PFSK-1 (cell line): Measurements from ENCODE around the gene DMBX1.

ENCODE experiments used
- FOXP2 ChIP-seq: optimal IDR thresholded peaks from 2 replicates; pipeline ENCODE3; 2011; ENCODE audit warnings: borderline replicate concordance, control low read depth, inconsistent platforms; ENCODE audit not compliant: insufficient read depth; ENCODE audit errors: extremely low read length, extremely low read depth
- POLR2AphosphoS5 ChIP-seq: IDR thresholded peaks from 2 replicates; pipeline ENCODE4 v1.6.1; 2012; ENCODE audit warnings: low read depth, mild to moderate bottlenecking, control low read depth, low read length, moderate library complexity
- SIN3A ChIP-seq: IDR thresholded peaks from 2 replicates; pipeline ENCODE4 v1.6.1; 2012; ENCODE audit warnings: mild to moderate bottlenecking, low read length, moderate library complexity, borderline replicate concordance; ENCODE audit not compliant: insufficient read depth
- TAF1 ChIP-seq: IDR thresholded peaks from 2 replicates; pipeline ENCODE4 v1.6.1; 2012; ENCODE audit warnings: low read length, control low read depth, borderline replicate concordance; ENCODE audit not compliant: insufficient read depth
- TF ChIP-seq, protein P1 (sequence below), 2 experiments: IDR thresholded peaks; 2 replicates each; pipeline versions ENCODE4 v1.6.1 to v1.8.0; 2011 to 2012; ENCODE audit warnings: low read depth in 2 of 2, low read length in 2 of 2, control low read depth in 1 of 2, inconsistent platforms in 1 of 2, mild to moderate bottlenecking in 1 of 2, moderate library complexity in 1 of 2; ENCODE audit not compliant: insufficient read depth in 1 of 2

The DMBX1 gene

DNA sequence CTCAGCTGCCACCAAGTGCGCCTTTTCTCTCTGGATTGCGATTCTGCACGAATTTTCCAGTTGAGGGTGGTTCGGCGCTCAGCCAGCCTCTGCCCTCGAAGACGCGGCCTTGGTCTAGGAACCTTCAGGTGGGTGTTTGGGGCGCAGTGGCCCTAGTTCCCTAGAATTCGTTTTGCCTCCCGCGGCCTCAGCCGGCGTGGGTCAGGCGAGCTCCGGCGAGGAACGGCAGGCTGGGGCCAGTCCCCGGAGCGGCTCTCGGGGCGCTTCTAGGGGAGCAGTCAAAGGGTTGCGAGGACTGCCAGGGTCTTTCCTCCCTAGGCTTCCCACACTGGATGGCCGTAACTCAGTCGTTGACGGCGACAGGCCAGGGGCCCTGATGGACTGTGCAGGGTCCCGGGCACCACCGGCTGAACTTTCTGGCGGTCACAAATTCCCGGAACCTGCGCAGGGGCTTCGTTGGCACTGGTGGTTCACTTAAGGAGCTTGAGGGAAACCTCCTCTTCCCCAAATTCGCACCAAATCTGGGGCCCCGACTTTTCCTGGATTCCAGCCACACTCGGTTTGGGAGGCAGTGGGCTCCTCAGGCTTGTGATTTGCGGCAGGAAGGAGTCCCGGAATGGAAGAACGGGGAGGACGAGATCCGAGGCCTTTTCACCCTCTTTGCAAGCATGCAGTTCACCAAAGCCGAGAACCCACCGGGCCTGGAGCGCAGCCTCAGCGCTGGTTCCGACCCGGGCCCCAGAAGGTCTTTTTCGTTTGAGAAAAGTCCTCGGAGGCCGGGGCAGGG is 1.2 kb downstream of the DMBX1 start:
- TF ChIP-seq, protein P1, sequence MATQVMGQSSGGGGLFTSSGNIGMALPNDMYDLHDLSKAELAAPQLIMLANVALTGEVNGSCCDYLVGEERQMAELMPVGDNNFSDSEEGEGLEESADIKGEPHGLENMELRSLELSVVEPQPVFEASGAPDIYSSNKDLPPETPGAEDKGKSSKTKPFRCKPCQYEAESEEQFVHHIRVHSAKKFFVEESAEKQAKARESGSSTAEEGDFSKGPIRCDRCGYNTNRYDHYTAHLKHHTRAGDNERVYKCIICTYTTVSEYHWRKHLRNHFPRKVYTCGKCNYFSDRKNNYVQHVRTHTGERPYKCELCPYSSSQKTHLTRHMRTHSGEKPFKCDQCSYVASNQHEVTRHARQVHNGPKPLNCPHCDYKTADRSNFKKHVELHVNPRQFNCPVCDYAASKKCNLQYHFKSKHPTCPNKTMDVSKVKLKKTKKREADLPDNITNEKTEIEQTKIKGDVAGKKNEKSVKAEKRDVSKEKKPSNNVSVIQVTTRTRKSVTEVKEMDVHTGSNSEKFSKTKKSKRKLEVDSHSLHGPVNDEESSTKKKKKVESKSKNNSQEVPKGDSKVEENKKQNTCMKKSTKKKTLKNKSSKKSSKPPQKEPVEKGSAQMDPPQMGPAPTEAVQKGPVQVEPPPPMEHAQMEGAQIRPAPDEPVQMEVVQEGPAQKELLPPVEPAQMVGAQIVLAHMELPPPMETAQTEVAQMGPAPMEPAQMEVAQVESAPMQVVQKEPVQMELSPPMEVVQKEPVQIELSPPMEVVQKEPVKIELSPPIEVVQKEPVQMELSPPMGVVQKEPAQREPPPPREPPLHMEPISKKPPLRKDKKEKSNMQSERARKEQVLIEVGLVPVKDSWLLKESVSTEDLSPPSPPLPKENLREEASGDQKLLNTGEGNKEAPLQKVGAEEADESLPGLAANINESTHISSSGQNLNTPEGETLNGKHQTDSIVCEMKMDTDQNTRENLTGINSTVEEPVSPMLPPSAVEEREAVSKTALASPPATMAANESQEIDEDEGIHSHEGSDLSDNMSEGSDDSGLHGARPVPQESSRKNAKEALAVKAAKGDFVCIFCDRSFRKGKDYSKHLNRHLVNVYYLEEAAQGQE (IDR thresholded peaks at IDR 0.05; ENCODE audit: insufficient read depth in 1 of 2, low read depth in 2 of 2, low read length in 2 of 2) = no peak

DNA sequence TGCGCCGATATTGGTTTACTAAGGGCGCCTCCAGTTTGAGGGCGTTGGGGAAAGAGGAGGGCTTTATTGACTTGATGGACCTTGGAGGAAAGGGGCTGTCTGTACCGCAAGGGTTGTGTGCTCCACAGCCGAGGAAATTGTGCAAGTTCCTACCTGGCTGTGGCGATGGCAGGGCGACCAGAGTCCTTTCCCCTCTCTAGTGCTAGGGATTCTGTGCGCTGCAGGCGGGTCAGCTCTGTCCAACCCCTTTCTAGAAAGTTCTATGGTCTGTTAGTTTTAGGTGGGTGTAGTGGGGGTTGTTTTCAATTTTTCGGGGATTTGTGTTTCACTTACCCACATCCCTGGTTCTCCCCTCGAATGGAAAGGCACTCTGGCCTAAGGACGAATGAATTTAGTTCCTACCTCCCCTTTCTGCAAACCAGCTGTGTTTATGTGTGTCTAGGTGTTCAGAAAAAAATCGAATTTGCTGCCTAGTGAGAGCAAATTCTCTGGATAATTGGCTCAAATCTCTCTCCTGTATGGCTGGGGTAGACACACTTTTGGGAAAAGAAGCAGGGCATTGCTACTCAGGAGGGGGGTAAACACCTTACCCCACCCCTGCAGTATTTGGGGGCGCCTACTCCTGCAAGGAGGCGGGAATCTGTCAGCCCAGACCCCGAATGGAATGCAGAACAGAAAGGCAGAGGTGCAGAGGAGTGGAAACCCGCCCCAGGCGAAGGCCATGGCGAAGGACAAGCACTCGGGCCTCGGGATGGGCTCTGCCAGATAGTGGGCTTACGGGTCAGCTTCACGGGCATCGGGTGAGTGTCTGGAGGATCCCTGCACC is 2.0 kb downstream of the DMBX1 start:
- TF ChIP-seq FOXP2 = no peak
- TF ChIP-seq, protein P1 (IDR thresholded peaks at IDR 0.05; ENCODE audit: insufficient read depth in 1 of 2, low read depth in 2 of 2, low read length in 2 of 2) = no peak
- no peak for TF ChIP-seq TAF1
- TF ChIP-seq POLR2AphosphoS5 = no peak
- no peak for TF ChIP-seq SIN3A

DNA sequence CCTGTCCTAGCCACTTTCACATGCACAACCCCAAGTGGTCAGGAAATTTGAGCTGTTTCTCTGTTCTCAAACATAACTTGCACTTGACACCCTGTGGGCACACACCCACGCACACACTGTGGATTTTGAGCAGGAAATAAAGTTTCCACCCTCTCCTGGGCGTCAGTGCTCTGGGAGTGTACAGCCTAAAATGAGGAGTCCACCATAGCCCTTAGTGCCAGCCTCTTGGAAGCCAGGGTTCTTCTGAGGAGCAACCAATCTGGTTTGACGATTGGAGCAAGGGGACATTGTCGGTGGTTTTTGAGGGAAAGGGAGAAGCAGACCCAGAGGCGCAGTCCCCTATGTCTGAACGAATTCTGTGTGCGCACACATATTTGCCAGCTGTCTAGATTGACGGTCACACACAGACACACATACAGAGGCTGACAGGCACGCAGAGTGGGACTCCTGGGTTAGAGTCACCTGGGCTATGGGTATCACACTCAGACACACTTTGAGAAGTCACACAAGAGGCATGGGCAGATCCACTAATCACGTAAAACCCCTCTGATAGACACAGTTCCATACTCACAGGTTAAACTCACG is 2.7 kb downstream of the DMBX1 start:
- TF ChIP-seq TAF1 (no peak), POLR2AphosphoS5 (no peak), SIN3A (no peak), FOXP2 (no peak)
- TF ChIP-seq, protein P1 (IDR thresholded peaks at IDR 0.05; ENCODE audit: insufficient read depth in 1 of 2, low read depth in 2 of 2, low read length in 2 of 2) = no peak

DNA sequence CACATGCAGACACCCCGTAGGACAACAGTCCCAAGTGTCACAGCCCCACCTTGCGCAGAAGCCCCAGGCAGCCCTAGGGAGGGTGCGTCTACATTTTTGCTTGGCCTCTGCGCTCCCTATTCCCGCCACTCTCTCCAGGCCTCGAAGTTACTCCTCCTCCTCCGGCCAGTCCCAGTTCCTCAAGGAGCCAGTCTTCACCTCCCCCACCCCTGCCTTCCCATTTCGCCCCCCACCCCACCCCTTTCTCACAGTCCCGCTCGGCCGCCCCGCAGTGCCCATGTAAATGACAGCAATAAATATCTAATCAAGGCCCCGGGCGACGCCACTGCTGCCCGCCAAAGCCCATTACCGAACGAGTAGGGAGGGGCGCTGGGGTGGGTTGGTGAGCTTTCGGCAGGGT is 3.2 kb downstream of the DMBX1 start:
- TF ChIP-seq SIN3A (no peak), TAF1 (no peak), POLR2AphosphoS5 (no peak), FOXP2 (no peak)
- TF ChIP-seq, protein P1 (IDR thresholded peaks at IDR 0.05; ENCODE audit: insufficient read depth in 1 of 2, low read depth in 2 of 2, low read length in 2 of 2) = no peak
